Measurements from ENCODE around the gene ANXA2R. TPM values are rescaled to one million over a fixed set of nuclear protein-coding genes. Genes with fewer than 3 reads are reported as not detected.

Gene ANXA2R
- total and polyA plus RNA-seq, 2 of the 4 experiments (the other 2 are of a cell fraction) = 1.3 to 3.6 TPM

- Histone ChIP-seq H4K8ac (ENCODE audit: low read depth in 2 of 2, low read length in 2 of 2) (peak overlapping the region; percentile 61 to 77), H3K36me3 (ENCODE audit: control insufficient read depth, insufficient read depth, low read length) (no peaks in the 10 kb centered on the region), H4K5ac (ENCODE audit: low read depth, low read length) (peak overlapping the region; percentile 86), H2BK5ac (ENCODE audit: low read depth, low read length, poor library complexity, severe bottlenecking) (peak overlapping the region; percentile 89), H2AK5ac (ENCODE audit: low read depth, low read length) (peak overlapping the region; percentile 51), H3K4me3 (ENCODE audit: insufficient read depth, low read depth, low read length) (peak overlapping the region; percentile 64), H3K23ac (ENCODE audit: low read depth, low read length) (peak overlapping the region; percentile 97), H2AK9ac (replicated peaks; ENCODE audit: low read depth, low read length, poor library complexity) (no peak overlapping the region), H2BK20ac (ENCODE audit: low read depth, low read length) (peak overlapping the region; percentile 64), H3K9me3 (ENCODE audit: control insufficient read depth, insufficient read depth, low read length) (no peaks in the 10 kb centered on the region), H3K56ac (ENCODE audit: extremely low read depth, insufficient read depth, low read length) (peak overlapping the region; percentile 35; the same call in 1 of the 2 replicates), H3K27ac (ENCODE audit: insufficient read depth, low read length) (peak overlapping the region; percentile 96), H3K9ac (ENCODE audit: low read depth, low read length) (peak overlapping the region; percentile 95), H3K27me3 (ENCODE audit: control insufficient read depth, insufficient read depth, low read length) (no peaks in the 10 kb centered on the region), H2BK120ac (ENCODE audit: low read depth, low read length) (peak overlapping the region; percentile 68), H3K4ac (ENCODE audit: low read depth, low read length) (peak overlapping the region; percentile 77), H3K14ac (replicated peaks; ENCODE audit: low read depth, low read length) (peak overlapping the region; percentile 89), H3K4me2 (ENCODE audit: low read depth, low read length) (peak overlapping the region; percentile 93), H3K4me1 (ENCODE audit: control insufficient read depth, insufficient read depth, low read length) (peaks cover 8% of the 10 kb centered on the region), H3K9me1 (ENCODE audit: insufficient read depth, low read length) (peaks cover 6% of the 10 kb centered on the region; the same call in 1 of the 2 replicates), H3K18ac (ENCODE audit: low read depth, low read length) (peak overlapping the region; percentile 80), H4K91ac (ENCODE audit: insufficient read depth, low read depth, low read length) (peak overlapping the region; percentile 72), H4K20me1 (ENCODE audit: insufficient read depth, low read length) (no peaks in the 10 kb centered on the region), H2BK15ac (ENCODE audit: low read depth, low read length) (peak overlapping the region; percentile 50; the same call in 2 of the 3 replicates), H2AFZ (replicated peaks; ENCODE audit: low read length, poor library complexity) (peak overlapping the region; percentile 83), H3K79me1 (ENCODE audit: low read depth in 1 of 2, low read length in 2 of 2) (peaks cover 25 to 59% of the 10 kb centered on the region in 2 experiments)
- DNase-seq (peak; percentile 91), ATAC-seq (ENCODE audit: low read depth) (peak; percentile 50)
- ChIA-PET CTCF (interaction anchor here (0.6 to 3.0 kb wide), 9 partner anchors 18 to 108 kb away, joined by 3 to 20 read pairs (median 4); no protein-coding TSS in a partner anchor), POLR2A (ENCODE audit: unreplicated experiment) (interaction anchor here (0.6 to 1.2 kb wide), 7 partner anchors 11 to 28 kb away, joined by 3 to 4 read pairs (median 3); no protein-coding TSS in a partner anchor)
- intact Hi-C loops (cut with micrococcal nuclease) = loop anchor here (1.0 to 10.0 kb wide), 4 partner anchors 15 to 465 kb away; partner anchors contain the start of genes ANXA2R and TMEM267
- in situ Hi-C loops (cut with MboI; ENCODE audit: low sequenced_read_pairs) = no loop called here
- WGBS, 2 experiments (ENCODE audit: extremely low coverage in 2 of 2, insufficient read length in 1 of 2) = 16% methylated on average over 16 of the region's 39 CpGs; no CpG with 5 or more reads in 1 of the 2 experiments
- no TSS peak for BruUV-seq (replicated peaks)
- dilution Hi-C loops (cut with HindIII; ENCODE audit: low sequenced_read_pairs, unreplicated experiment) = no loop called here
- TF ChIP-seq RCOR1 (IDR thresholded peaks at IDR 0.05; ENCODE audit: insufficient replicate concordance, low read length) = no peak
- no peak for TF ChIP-seq FOS (IDR thresholded peaks at IDR 0.05; ENCODE audit: low read depth, low read length)
- 0 out of 2 replicates have a peak, but pooled peaks have one; percentile 29 for TF ChIP-seq RAD21 (IDR thresholded peaks at IDR 0.05; ENCODE audit: low read length)
- no peak for TF ChIP-seq CHD1 (IDR thresholded peaks at IDR 0.05; ENCODE audit: low read depth, low read length)
- TF ChIP-seq BHLHE40 (IDR thresholded peaks at IDR 0.05; ENCODE audit: low read depth, low read length) = no peak
- no peak for TF ChIP-seq RFX5 (IDR thresholded peaks at IDR 0.05; ENCODE audit: low read depth, low read length)
- no peak for TF ChIP-seq NFE2L2 (IDR thresholded peaks at IDR 0.05; ENCODE audit: low read depth, low read length)
- TF ChIP-seq SMC3 (IDR thresholded peaks at IDR 0.05; ENCODE audit: low read depth, low read length) = peak; percentile 2; the same call in 1 of the 2 replicates
- no peak for TF ChIP-seq USF2 (IDR thresholded peaks at IDR 0.05; ENCODE audit: low read depth, low read length)
- TF ChIP-seq POLR2A (IDR thresholded peaks at IDR 0.05; ENCODE audit: low read depth, low read length) = no peak
- TF ChIP-seq MAZ (IDR thresholded peaks at IDR 0.05; ENCODE audit: borderline replicate concordance, low read depth, low read length) = no peak
- no peak for TF ChIP-seq CEBPB (IDR thresholded peaks at IDR 0.05; ENCODE audit: low read depth, low read length)
- TF ChIP-seq CTCF (conservative IDR thresholded peaks at IDR 0.05; ENCODE audit: low read depth, low read length) = peak; percentile 49
- no peak for TF ChIP-seq MAFK (IDR thresholded peaks at IDR 0.05; ENCODE audit: low read depth, low read length)
These were observed 20.3 kb downstream of the ANXA2R start for GRCh38 chr5:43019614-43020398.
